NT2/D1 (cell line): ENCODE results near the gene CERS6.
"Not testable (repeated sequence)": the region's sequence is repeated elsewhere in the genome, so short reads cannot be mapped to it uniquely, and the experiment has no call there.

ENCODE experiments used
- DNase-seq: peaks from one replicate; pipeline ENCODE4 v3.0.0-alpha.2; 2011; ENCODE audit warnings: low read depth, low spot score
- H3K27me3 ChIP-seq: 2 replicates; pipeline ENCODE4 v1.6.0; 2011; ENCODE audit warnings: mild to moderate bottlenecking; ENCODE audit not compliant: insufficient read length, insufficient read depth
- H3K36me3 ChIP-seq: 2 replicates; pipeline ENCODE4 v1.6.1; 2011; ENCODE audit warnings: mild to moderate bottlenecking, low read length, mixed read lengths; ENCODE audit not compliant: insufficient read depth, insufficient read length
- H3K4me1 ChIP-seq: 2 replicates; pipeline ENCODE4 v1.5.1; 2011; ENCODE audit not compliant: insufficient read depth, insufficient read length
- H3K4me3 ChIP-seq: 2 replicates; pipeline ENCODE4 v1.5.1; 2011; ENCODE audit warnings: low read depth; ENCODE audit not compliant: insufficient read length
- H3K9ac ChIP-seq: 2 replicates; pipeline ENCODE4 v1.6.0; 2011; ENCODE audit warnings: low read depth; ENCODE audit not compliant: insufficient read length
- H3K9me3 ChIP-seq: 2 replicates; pipeline ENCODE4 v1.5.1; 2011; ENCODE audit warnings: mild to moderate bottlenecking, low read length; ENCODE audit not compliant: insufficient read depth
- SUZ12 ChIP-seq: IDR thresholded peaks from 2 replicates; pipeline ENCODE4 v1.6.1; 2011; ENCODE audit not compliant: insufficient read length, insufficient read depth; ENCODE audit errors: extremely low read depth
- YY1 ChIP-seq: IDR thresholded peaks from 2 replicates; pipeline ENCODE4 v1.6.1; 2011; ENCODE audit not compliant: insufficient read length, insufficient read depth
- ZNF274 ChIP-seq: IDR thresholded peaks from 2 replicates; pipeline ENCODE4 v1.6.1; 2011; ENCODE audit warnings: mild to moderate bottlenecking, low read depth, low read length

CERS6 gene

GRCh38 chr2:168757223-168757622 lies 301.2 kb downstream of the CERS6 start:
- no peaks in the 10 kb centered on the region for H3K9me3 ChIP-seq
- H3K9ac ChIP-seq: no peak overlapping the region
- H3K36me3 ChIP-seq: no peaks in the 10 kb centered on the region
- DNase-seq: no peak
- no peaks in the 10 kb centered on the region for H3K27me3 ChIP-seq
- H3K4me3 ChIP-seq: no peak overlapping the region
- H3K4me1 ChIP-seq: no peaks in the 10 kb centered on the region
- TF ChIP-seq ZNF274 (no peak), YY1 (no peak), SUZ12 (no peak)

DNA sequence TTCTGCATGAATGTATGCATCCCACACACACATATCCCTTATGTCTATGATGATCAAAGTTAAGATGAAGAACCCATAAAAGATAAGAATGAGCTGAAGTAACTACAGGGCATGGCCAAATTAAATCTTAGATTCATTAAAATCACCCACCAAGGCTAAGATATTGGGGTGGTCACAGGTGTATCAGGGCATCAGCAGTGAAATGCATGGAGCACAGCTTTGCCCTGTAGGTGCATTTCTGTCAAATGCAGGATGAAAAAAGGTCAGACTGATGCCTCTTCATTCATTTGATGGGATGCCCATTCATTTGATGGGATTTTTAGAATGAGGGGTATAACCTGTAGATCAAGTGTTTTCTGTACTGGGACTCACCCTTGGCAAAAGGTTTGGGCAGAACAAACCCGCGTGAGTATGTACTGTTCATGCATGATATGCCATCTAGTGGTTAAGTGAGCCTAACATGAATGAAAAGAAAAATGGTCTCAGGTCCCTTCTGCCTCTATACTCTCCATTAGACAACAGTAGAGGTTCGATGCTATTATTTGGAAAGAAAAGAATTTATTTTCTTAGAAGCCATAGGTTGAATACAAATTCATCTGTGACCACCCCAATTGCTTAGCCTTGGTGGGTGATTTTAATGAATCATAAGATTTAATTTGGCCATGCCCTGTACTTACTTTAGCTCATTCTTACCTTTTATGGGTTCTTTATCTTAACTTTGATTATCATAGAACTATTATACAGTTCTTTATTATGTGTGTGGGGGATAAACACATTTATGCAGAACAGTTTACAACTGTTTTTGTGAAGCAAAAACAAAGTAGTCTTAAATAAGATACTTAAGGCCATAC lies 303.1 kb downstream of the CERS6 start:
- TF ChIP-seq SUZ12 (no peak), YY1 (no peak), ZNF274 (no peak)
- no peak overlapping the region for H3K4me3 ChIP-seq
- no peaks in the 10 kb centered on the region for H3K9me3 ChIP-seq
- no peak for DNase-seq
- no peak overlapping the region for H3K9ac ChIP-seq
- H3K36me3 ChIP-seq: no peaks in the 10 kb centered on the region
- H3K27me3 ChIP-seq: no peaks in the 10 kb centered on the region
- H3K4me1 ChIP-seq: no peaks in the 10 kb centered on the region

DNA sequence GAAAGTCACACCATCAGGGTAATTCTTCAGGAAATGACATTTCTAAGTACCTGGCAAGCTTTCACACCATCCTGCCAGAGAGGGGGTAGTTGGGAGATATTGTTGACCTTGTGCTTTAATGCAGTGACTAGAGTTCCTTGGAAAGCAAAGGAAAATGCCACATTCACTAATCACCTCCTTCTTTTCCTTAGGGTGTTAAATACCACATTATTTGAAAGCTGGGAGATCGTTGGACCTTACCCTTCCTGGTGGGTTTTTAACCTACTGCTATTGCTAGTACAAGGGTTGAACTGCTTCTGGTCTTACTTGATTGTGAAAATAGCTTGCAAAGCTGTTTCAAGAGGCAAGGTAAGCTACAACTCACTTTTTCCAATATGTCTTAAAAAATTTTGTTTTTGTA lies 309.3 kb downstream of the CERS6 start:
- TF ChIP-seq SUZ12: no peak
- TF ChIP-seq YY1: no peak
- TF ChIP-seq ZNF274: no peak
- H3K36me3 ChIP-seq: peaks cover 3% of the 10 kb centered on the region
- H3K9ac ChIP-seq: no peak overlapping the region
- H3K27me3 ChIP-seq: no peaks in the 10 kb centered on the region
- H3K4me3 ChIP-seq: no peak overlapping the region
- no peaks in the 10 kb centered on the region for H3K4me1 ChIP-seq
- no peaks in the 10 kb centered on the region for H3K9me3 ChIP-seq
- no peak for DNase-seq

- TF ChIP-seq ZNF274 (no peak), SUZ12 (no peak), YY1 (no peak)
Measured at GRCh38 chr2:168766600-168766999, 310.5 kb downstream of the CERS6 start.

GRCh38 chr2:168767258-168767657 lies 311.2 kb downstream of the CERS6 start:
- Histone ChIP-seq H3K4me3 (no peak overlapping the region), H3K27me3 (no peaks in the 10 kb centered on the region), H3K4me1 (no peaks in the 10 kb centered on the region), H3K9ac (no peak overlapping the region), H3K36me3 (peaks cover 3% of the 10 kb centered on the region), H3K9me3 (no peaks in the 10 kb centered on the region)
- no peak for DNase-seq
- TF ChIP-seq YY1: no peak
- TF ChIP-seq ZNF274: no peak
- TF ChIP-seq SUZ12: no peak

More at GRCh38 chr2:168766600-168766999, 310.5 kb downstream of the CERS6 start:
- H3K27me3 ChIP-seq: no peaks in the 10 kb centered on the region
- DNase-seq: no peak
- H3K4me3 ChIP-seq: no peak overlapping the region
- H3K9ac ChIP-seq: no peak overlapping the region
- no peaks in the 10 kb centered on the region for H3K9me3 ChIP-seq
- peaks cover 3% of the 10 kb centered on the region for H3K36me3 ChIP-seq
- no peaks in the 10 kb centered on the region for H3K4me1 ChIP-seq

GRCh38 chr2:168768357-168768756 lies 312.3 kb downstream of the CERS6 start:
- H3K9ac ChIP-seq, DNase-seq, H3K36me3 ChIP-seq, H3K4me1 ChIP-seq, H3K9me3 ChIP-seq, H3K4me3 ChIP-seq, H3K27me3 ChIP-seq: not testable (repeated sequence)

- TF ChIP-seq SUZ12: no peak
- TF ChIP-seq YY1: no peak
Measured at GRCh38 chr2:168770796-168771195, 314.7 kb downstream of the CERS6 start.

GRCh38 chr2:168772704-168773103 lies 316.6 kb downstream of the CERS6 start:
- H3K4me3 ChIP-seq: no peak overlapping the region
- H3K27me3 ChIP-seq: no peaks in the 10 kb centered on the region
- TF ChIP-seq ZNF274: no peak
- TF ChIP-seq YY1: no peak
- TF ChIP-seq SUZ12: no peak
- H3K36me3 ChIP-seq: peaks cover 3% of the 10 kb centered on the region
- no peaks in the 10 kb centered on the region for H3K4me1 ChIP-seq
- DNase-seq: no peak
- H3K9ac ChIP-seq: no peak overlapping the region
- 0 out of 2 replicates have a peak, but pooled peaks cover 7% of the 10 kb centered on the region for H3K9me3 ChIP-seq

More at GRCh38 chr2:168770796-168771195, 314.7 kb downstream of the CERS6 start:
- Histone ChIP-seq H3K4me3 (no peak overlapping the region), H3K9ac (no peak overlapping the region), H3K27me3 (no peaks in the 10 kb centered on the region), H3K36me3 (peaks cover 3% of the 10 kb centered on the region), H3K4me1 (no peaks in the 10 kb centered on the region), H3K9me3 (0 out of 2 replicates have a peak, but pooled peaks cover 2% of the 10 kb centered on the region)
- DNase-seq: no peak
